Kidney (tissue), 22 donors: ENCODE data around the gene LCTL. TPM values are rescaled to one million over a fixed set of nuclear protein-coding genes. Genes with fewer than 3 reads are reported as not detected.

Experiments
- DNase-seq, 5 donors: peaks; one replicate each; pipeline ENCODE4 v3.0.0-alpha.2; 2013 to 2020
- FAIRE-seq: peaks from 2 replicates; lab custom pipeline; 2012; peaks lifted over from hg19 to GRCh38; lab: Jason Lieb, UNC
- H3K27ac ChIP-seq, 2 donors: one replicate each; pipeline ENCODE4 v1.7.0; 2013; ENCODE audit warnings: low read depth in 2 of 2, low read length in 2 of 2, inconsistent platforms in 1 of 2
- H3K27me3 ChIP-seq: one replicate; pipeline ENCODE4 v1.7.1; 2013; ENCODE audit warnings: low read length, inconsistent platforms; ENCODE audit not compliant: control insufficient read depth, insufficient read depth
- H3K36me3 ChIP-seq, 3 donors: one replicate each; pipeline versions ENCODE4 v1.7.0 to v1.7.1; 2013; ENCODE audit warnings: low read length in 3 of 3, control low read depth in 1 of 3, inconsistent platforms in 1 of 3; ENCODE audit not compliant: insufficient read depth in 3 of 3, control insufficient read depth in 2 of 3
- H3K4me1 ChIP-seq, 3 donors: one replicate each; pipeline versions ENCODE4 v1.7.0 to v1.7.1; 2013; ENCODE audit warnings: low read length in 3 of 3, inconsistent platforms in 1 of 3, low read depth in 1 of 3; ENCODE audit not compliant: control insufficient read depth in 2 of 3, insufficient read depth in 2 of 3
- H3K4me3 ChIP-seq, 3 donors: one replicate each; pipeline versions ENCODE4 v1.7.0 to v1.8.1; 2013; ENCODE audit warnings: low read length in 3 of 3, control low read depth in 1 of 3, inconsistent platforms in 1 of 3
- H3K9ac ChIP-seq, 3 donors: one replicate each; pipeline versions ENCODE4 v1.7.0 to v1.7.1; 2013; ENCODE audit warnings: low read length in 3 of 3, control low read depth in 1 of 3, inconsistent platforms in 1 of 3
- H3K9me3 ChIP-seq, 3 donors: one replicate each; pipeline versions ENCODE4 v1.7.0 to v1.7.1; 2013; ENCODE audit warnings: low read length in 3 of 3, control low read depth in 1 of 3, inconsistent platforms in 1 of 3; ENCODE audit not compliant: control insufficient read depth in 2 of 3, insufficient read depth in 1 of 3
- intact Hi-C: fragments of 100-400 bp; cut with DNase I; formaldehyde crosslinking; loops from one replicate; pipeline ENCODE4 v1.11.1; 2022
- long read RNA-seq, 10 donors: library from polyadenylated mRNA in 1 of 10; unstranded in 1 of 10; transcript quantifications; one replicate each; pipeline ENCODE4 v2.0.0 and lab custom pipeline, GENCODE V29; 2021 to 2026
- polyA plus RNA-seq: library from polyadenylated mRNA; stranded (reverse); fragments of 350-450 nt; fragmentation: Illumina TruSeq; extraction: RNeasy Lipid Tissue Mini Kit (QIAGEN cat#74804); gene quantifications from one replicate; pipeline ENCODE4 v1.2.3, GENCODE V29; 2014; ENCODE audit warnings: low read depth, low replicate concordance; ENCODE audit not compliant: insufficient read depth
- total RNA-seq: library from RNA; stranded (reverse); fragmentation: NEBNext Ultra II Directional; extraction: Animal tissue kit (Norgen Biotek cat#: 25700); gene quantifications from one replicate; pipeline ENCODE4 v1.2.1, GENCODE V29; 2021
- TF ChIP-seq, protein P1 (sequence below): IDR thresholded peaks from 3 replicates; pipeline ENCODE4 v1.5.1; 2012; ENCODE audit warnings: mild to moderate bottlenecking, moderate library complexity, borderline replicate concordance; ENCODE audit not compliant: insufficient read depth; ENCODE audit errors: extremely low read depth
- donor health status: control.
- donor health status: control.
- donor health status: control.
- donor health status: control.
- donor health status: control.
- donor health status: DM: yes; HTN: yes; CAD: no.
- donor health status: Normal renal cell carcinoma (clear cell type).

Gene LCTL, protein sequence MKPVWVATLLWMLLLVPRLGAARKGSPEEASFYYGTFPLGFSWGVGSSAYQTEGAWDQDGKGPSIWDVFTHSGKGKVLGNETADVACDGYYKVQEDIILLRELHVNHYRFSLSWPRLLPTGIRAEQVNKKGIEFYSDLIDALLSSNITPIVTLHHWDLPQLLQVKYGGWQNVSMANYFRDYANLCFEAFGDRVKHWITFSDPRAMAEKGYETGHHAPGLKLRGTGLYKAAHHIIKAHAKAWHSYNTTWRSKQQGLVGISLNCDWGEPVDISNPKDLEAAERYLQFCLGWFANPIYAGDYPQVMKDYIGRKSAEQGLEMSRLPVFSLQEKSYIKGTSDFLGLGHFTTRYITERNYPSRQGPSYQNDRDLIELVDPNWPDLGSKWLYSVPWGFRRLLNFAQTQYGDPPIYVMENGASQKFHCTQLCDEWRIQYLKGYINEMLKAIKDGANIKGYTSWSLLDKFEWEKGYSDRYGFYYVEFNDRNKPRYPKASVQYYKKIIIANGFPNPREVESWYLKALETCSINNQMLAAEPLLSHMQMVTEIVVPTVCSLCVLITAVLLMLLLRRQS
- not detected for total RNA-seq
- not detected for polyA plus RNA-seq
- long read RNA-seq, donor 1: 0 reads
- long read RNA-seq, donor 2: 0 reads
- long read RNA-seq, donor 3: 0 reads
- long read RNA-seq, donor 4: 0 reads
- long read RNA-seq, donor 5: 0 reads
- long read RNA-seq, donor 6: 0 reads
- long read RNA-seq, donor 7: 0 reads
- long read RNA-seq, donor 8: 0 reads
- long read RNA-seq, donor 9: 0 reads
- long read RNA-seq, donor 10: 0 reads

- no peak within 1 kb of the TSS for H3K9ac ChIP-seq
- no peak for FAIRE-seq
Observed at GRCh38 chr15:66565741-66566144, at the start of gene LCTL. Gene LCTL, minus strand, starts transcription at chr15:66565998. Its CDS starts 633 bp downstream, at chr15:66565365.

GRCh38 chr15:66614951-66615760 lies 49.4 kb upstream of the LCTL start:
- Histone ChIP-seq H3K9me3 (no peaks in the 10 kb centered on the region), H3K9ac (no peak overlapping the region), H3K27ac (no peak overlapping the region), H3K27me3 (no peaks in the 10 kb centered on the region), H3K4me1 (peaks cover 0 to 13% (median 0%) of the 10 kb centered on the region in 3 donors), H3K36me3 (no peaks in the 10 kb centered on the region), H3K4me3 (no peak overlapping the region)
- TF ChIP-seq, protein P1, sequence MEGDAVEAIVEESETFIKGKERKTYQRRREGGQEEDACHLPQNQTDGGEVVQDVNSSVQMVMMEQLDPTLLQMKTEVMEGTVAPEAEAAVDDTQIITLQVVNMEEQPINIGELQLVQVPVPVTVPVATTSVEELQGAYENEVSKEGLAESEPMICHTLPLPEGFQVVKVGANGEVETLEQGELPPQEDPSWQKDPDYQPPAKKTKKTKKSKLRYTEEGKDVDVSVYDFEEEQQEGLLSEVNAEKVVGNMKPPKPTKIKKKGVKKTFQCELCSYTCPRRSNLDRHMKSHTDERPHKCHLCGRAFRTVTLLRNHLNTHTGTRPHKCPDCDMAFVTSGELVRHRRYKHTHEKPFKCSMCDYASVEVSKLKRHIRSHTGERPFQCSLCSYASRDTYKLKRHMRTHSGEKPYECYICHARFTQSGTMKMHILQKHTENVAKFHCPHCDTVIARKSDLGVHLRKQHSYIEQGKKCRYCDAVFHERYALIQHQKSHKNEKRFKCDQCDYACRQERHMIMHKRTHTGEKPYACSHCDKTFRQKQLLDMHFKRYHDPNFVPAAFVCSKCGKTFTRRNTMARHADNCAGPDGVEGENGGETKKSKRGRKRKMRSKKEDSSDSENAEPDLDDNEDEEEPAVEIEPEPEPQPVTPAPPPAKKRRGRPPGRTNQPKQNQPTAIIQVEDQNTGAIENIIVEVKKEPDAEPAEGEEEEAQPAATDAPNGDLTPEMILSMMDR: no peak
- intact Hi-C loops: loop anchor here (10.0 kb wide), 1 partner anchor 240 kb away; no protein-coding TSS in a partner anchor
- DNase-seq (peak in 1 of 5 donors; percentile 22), FAIRE-seq (no peak)

More at GRCh38 chr15:66565741-66566144, at the start of gene LCTL:
- intact Hi-C loops: no loop called here
- TF ChIP-seq, protein P1: no peak
- H3K4me1 ChIP-seq: no peaks in the 10 kb centered on the region
- H3K4me3 ChIP-seq: no peak within 1 kb of the TSS
- peak in 2 of 5 donors; percentile 42 to 54 for DNase-seq
- H3K27me3 ChIP-seq: no peaks in the 10 kb centered on the region
- H3K27ac ChIP-seq: no peak within 1 kb of the TSS
- no peaks in the 10 kb centered on the region for H3K36me3 ChIP-seq
- H3K9me3 ChIP-seq: no peaks in the 10 kb centered on the region

DNA sequence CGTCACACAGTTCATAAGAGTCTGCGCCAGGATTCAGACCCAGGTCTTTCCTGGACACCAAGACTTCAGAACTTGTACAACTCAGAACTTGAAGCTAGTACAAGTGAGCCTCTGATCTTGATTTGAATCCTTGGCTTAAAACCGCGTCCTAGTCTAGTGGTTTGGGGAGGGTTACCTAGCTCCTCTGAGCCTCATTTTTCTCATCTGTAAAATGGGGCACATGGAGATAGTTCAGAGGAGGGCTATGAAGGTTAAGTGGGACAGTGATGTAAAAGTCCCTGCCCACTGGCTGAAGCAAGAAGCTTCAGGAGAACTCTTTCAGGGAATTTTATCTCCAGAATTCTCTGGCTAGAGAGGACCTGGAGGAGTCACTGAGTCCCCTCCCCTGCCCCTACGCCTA lies 48.7 kb upstream of the LCTL start:
- intact Hi-C loops: loop anchor here (10.0 kb wide), 1 partner anchor 240 kb away; no protein-coding TSS in a partner anchor
- DNase-seq (no peak), FAIRE-seq (no peak)
- peaks cover 0 to 13% (median 0%) of the 10 kb centered on the region in 3 donors for H3K4me1 ChIP-seq
- no peaks in the 10 kb centered on the region for H3K9me3 ChIP-seq
- no peak overlapping the region for H3K27ac ChIP-seq
- no peak overlapping the region for H3K4me3 ChIP-seq
- H3K9ac ChIP-seq: no peak overlapping the region
- no peaks in the 10 kb centered on the region for H3K27me3 ChIP-seq
- no peaks in the 10 kb centered on the region for H3K36me3 ChIP-seq
- TF ChIP-seq, protein P1: no peak
